Measurements from ENCODE around the gene RCBTB2.

The RCBTB2 gene

GRCh38 chr13:48528720-48529119 is 4.2 kb downstream of the RCBTB2 start:
- DNase-seq: no peak

- no peak for DNase-seq
These were observed 4.9 kb downstream of the RCBTB2 start for GRCh38 chr13:48527955-48528354.

- no peak for DNase-seq
These were observed 6.6 kb downstream of the RCBTB2 start for GRCh38 chr13:48526286-48526685.

- no peak for DNase-seq
These were observed 14.8 kb downstream of the RCBTB2 start for GRCh38 chr13:48518083-48518482.

GRCh38 chr13:48515732-48516131 is 17.1 kb downstream of the RCBTB2 start:
- DNase-seq: no peak

GRCh38 chr13:48514793-48515192 is 18.1 kb downstream of the RCBTB2 start:
- DNase-seq: no peak

- no peak for DNase-seq
These were observed 21.2 kb downstream of the RCBTB2 start for GRCh38 chr13:48511621-48512230.

- DNase-seq: no peak
These were observed 22.2 kb downstream of the RCBTB2 start for GRCh38 chr13:48510698-48511097.

GRCh38 chr13:48508011-48508410 is 24.9 kb downstream of the RCBTB2 start:
- no peak for DNase-seq

GRCh38 chr13:48507021-48507420 is 25.9 kb downstream of the RCBTB2 start:
- no peak for DNase-seq

- DNase-seq: no peak
These were observed 26.7 kb downstream of the RCBTB2 start for GRCh38 chr13:48506092-48506701.

- peak; percentile 21 for DNase-seq
These were observed 27.2 kb downstream of the RCBTB2 start for GRCh38 chr13:48505597-48506091.

GRCh38 chr13:48505012-48505411 is 27.9 kb downstream of the RCBTB2 start:
- DNase-seq: no peak

GRCh38 chr13:48504606-48505005 is 28.3 kb downstream of the RCBTB2 start:
- DNase-seq: no peak

- DNase-seq: no peak
These were observed 30.1 kb downstream of the RCBTB2 start for GRCh38 chr13:48502601-48503319.

- DNase-seq: no peak
These were observed 31.2 kb downstream of the RCBTB2 start for GRCh38 chr13:48501705-48502104.

- DNase-seq: no peak
These were observed 32.2 kb downstream of the RCBTB2 start for GRCh38 chr13:48500652-48501197.

GRCh38 chr13:48497669-48498068 is 35.2 kb downstream of the RCBTB2 start:
- DNase-seq: no peak

- DNase-seq: no peak
These were observed 36.4 kb downstream of the RCBTB2 start for GRCh38 chr13:48496271-48497161.

GRCh38 chr13:48494874-48495273 is 38.0 kb downstream of the RCBTB2 start:
- no peak for DNase-seq

- no peak for DNase-seq
These were observed 39.0 kb downstream of the RCBTB2 start for GRCh38 chr13:48493851-48494250.

GRCh38 chr13:48493066-48493765 is 39.7 kb downstream of the RCBTB2 start:
- DNase-seq: no peak
